HUES6 (cell line): ENCODE results near the gene MMP7.

ENCODE experiments used
- H3K27ac ChIP-seq: 2 replicates; pipeline ENCODE4 v1.7.0; 2013; ENCODE audit warnings: low read depth, mild to moderate bottlenecking, low read length, inconsistent platforms
- H3K27me3 ChIP-seq: 2 replicates; pipeline ENCODE4 v1.6.1; 2013; ENCODE audit warnings: low read length; ENCODE audit not compliant: control insufficient read depth, insufficient read depth
- H3K36me3 ChIP-seq: 2 replicates; pipeline ENCODE4 v1.6.1; 2013; ENCODE audit warnings: low read length; ENCODE audit not compliant: control insufficient read depth, insufficient read depth
- H3K4me1 ChIP-seq: 2 replicates; pipeline ENCODE4 v1.6.1; 2013; ENCODE audit warnings: low read length; ENCODE audit not compliant: control insufficient read depth, insufficient read depth
- H3K4me3 ChIP-seq: 2 replicates; pipeline ENCODE4 v1.5.1; 2013; ENCODE audit warnings: low read depth, low read length
- H3K9ac ChIP-seq: one replicate; pipeline ENCODE4 v1.6.1; 2013; ENCODE audit warnings: mild to moderate bottlenecking, low read length
- H3K9me3 ChIP-seq: 2 replicates; pipeline ENCODE4 v1.6.1; 2013; ENCODE audit warnings: low read depth, low read length; ENCODE audit not compliant: control insufficient read depth, insufficient read depth

MMP7 gene

DNA sequence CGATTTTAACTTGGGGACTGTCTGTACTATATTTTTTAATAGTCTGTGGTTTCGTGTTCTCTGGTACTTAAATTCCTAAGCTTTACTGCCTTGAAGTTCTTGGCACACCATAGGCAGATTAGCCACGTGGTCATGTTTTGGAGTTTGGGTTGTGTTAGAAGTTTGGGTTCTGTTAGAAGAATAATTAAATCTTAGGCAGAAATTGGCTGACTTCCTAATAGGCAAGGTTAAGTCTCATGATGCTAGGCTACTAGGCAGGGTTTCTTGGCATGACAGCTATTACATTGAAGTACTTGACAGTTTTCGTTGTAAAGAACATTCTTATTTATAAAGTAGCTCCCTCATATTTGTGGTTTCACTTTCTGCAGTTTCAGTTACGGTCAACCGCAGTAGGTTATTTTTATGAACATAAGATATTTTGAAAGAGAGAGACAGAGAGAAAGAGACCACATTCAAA, 30.0 kb upstream of the MMP7 start:
- peaks cover 9% of the 10 kb centered on the region for H3K4me1 ChIP-seq
- no peak overlapping the region for H3K4me3 ChIP-seq
- no peak overlapping the region for H3K9ac ChIP-seq
- H3K27ac ChIP-seq = no peak overlapping the region
- H3K36me3 ChIP-seq = no peaks in the 10 kb centered on the region
- H3K27me3 ChIP-seq = no peaks in the 10 kb centered on the region
- H3K9me3 ChIP-seq = 0 out of 2 replicates have a peak, but pooled peaks cover 3% of the 10 kb centered on the region

DNA sequence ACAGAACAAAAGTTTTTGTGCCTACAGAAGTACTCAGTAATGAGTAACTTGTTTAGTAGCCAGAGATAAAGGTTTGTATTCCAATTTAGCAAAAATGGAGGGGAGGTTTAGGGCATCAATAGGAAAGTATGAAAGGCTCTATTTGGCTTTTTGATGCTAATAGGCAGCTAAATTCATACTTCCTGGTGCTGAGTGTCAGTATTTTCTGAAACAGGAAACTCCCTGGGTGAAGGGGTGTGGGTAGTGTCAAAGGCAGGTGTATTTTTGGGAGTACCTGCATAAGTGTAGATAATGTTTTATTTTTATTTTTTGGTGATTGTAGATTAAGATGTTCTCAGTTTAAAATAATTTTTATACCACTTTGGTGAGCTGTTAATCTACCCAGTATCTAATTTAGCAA, 29.3 kb upstream of the MMP7 start:
- H3K4me1 ChIP-seq = peaks cover 9% of the 10 kb centered on the region
- H3K9me3 ChIP-seq = no peaks in the 10 kb centered on the region
- H3K27ac ChIP-seq = no peak overlapping the region
- H3K9ac ChIP-seq = no peak overlapping the region
- no peaks in the 10 kb centered on the region for H3K27me3 ChIP-seq
- H3K36me3 ChIP-seq = no peaks in the 10 kb centered on the region
- H3K4me3 ChIP-seq = no peak overlapping the region

DNA sequence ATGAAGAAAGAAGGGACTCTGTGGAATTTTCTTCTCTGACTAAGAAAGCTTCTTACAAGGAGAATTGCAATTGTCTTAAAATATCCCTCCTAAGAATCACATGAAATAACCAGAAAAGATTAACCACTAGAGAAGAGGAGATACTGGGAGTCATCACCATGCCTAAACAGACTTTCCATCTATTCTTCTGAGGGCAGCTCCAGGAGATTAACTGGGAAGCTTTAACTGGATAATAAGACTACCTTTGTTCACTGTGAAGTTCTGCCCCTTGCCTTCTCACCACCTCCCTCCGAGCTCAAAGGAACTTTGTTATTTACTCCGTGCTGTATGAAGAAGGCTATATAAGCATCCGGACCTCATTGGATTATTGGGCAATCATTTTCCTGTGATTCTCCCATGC, 24.5 kb upstream of the MMP7 start:
- Histone ChIP-seq H3K27me3 (no peaks in the 10 kb centered on the region), H3K4me3 (no peak overlapping the region), H3K27ac (no peak overlapping the region), H3K4me1 (peaks cover 13% of the 10 kb centered on the region), H3K9me3 (no peaks in the 10 kb centered on the region), H3K36me3 (no peaks in the 10 kb centered on the region), H3K9ac (no peak overlapping the region)

DNA sequence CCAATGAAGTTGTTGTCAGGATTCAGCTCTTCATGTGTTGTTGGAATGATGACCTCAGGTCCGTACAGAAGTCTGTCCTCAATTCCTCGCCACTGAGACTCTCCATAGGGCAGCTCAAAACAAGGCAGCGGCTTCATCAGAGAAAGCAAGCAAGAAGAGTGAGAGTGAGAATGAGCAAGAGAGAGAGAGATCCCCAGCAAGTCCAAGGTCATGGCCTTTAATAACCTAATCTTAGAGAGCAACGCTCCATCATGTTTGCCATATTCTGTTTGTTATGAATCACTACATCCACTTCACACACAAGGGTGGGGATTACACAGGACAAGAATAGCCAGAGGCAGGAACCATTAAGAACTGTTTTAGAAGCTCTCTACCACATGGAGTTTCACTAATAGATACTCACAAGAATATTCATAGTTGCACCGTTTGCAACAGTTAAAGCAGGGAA, 23.3 kb upstream of the MMP7 start:
- H3K27me3 ChIP-seq = no peaks in the 10 kb centered on the region
- no peak overlapping the region for H3K27ac ChIP-seq
- no peak overlapping the region for H3K4me3 ChIP-seq
- no peaks in the 10 kb centered on the region for H3K36me3 ChIP-seq
- no peaks in the 10 kb centered on the region for H3K9me3 ChIP-seq
- H3K9ac ChIP-seq = no peak overlapping the region
- H3K4me1 ChIP-seq = peaks cover 4% of the 10 kb centered on the region

DNA sequence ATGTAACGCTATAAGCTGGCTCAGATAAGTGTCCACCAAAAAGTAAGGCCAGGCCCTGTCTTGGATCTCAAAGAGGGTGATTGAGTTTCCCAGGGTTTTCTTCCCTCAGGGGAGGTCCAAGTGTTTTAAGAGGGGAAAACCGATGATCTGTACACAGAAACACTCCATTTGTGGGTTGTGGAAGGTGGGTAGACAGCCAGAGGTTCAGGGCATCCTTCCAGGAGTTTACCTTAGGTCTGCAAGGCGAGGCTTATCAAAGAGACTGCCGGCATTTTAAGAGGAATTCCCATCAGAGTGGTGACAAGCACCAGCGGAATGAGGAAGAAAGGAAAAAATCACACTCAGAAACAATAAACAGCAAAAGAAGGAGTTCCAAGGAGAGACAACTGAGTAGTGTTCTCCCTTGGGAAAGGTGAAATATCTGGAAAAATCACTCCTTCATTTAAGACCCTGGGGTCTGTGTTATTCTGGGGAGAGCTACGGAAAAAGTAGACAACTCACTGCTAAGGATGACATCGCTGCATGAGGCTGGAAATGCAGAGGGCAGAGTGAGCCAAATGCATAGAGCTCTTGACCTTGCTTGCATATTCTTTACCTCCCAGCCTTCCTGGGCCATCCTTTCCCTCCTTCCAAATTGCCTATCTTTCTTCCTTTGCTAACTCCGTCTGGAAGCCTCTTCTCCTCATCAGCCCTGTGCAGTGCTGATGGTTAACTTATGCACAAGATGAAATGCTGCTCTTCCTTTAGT, 22.1 kb upstream of the MMP7 start:
- Histone ChIP-seq H3K4me3 (no peak overlapping the region), H3K9me3 (no peaks in the 10 kb centered on the region), H3K27me3 (no peaks in the 10 kb centered on the region), H3K9ac (no peak overlapping the region), H3K4me1 (peaks cover 4% of the 10 kb centered on the region), H3K27ac (no peak overlapping the region), H3K36me3 (no peaks in the 10 kb centered on the region)

DNA sequence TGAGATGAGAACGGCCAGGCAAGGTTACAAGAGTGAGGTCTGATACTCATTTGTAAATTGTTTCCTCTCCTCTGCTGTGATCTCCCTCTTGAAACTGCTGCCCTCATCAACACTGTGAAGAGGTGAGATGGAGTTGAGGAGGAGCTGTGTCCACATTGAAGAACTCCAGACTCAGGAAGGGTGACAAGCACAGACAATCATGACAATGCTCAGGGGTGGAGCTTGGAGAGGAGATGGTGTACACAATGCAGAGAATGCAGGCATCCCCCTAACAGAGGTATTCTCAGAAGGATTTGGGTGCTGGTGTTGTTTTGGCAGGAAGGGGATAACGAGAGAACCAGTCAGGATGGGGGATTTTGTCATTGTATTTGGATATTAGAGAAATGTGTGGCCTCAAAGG, 21.5 kb upstream of the MMP7 start:
- Histone ChIP-seq H3K4me1 (peaks cover 4% of the 10 kb centered on the region), H3K36me3 (no peaks in the 10 kb centered on the region), H3K9ac (no peak overlapping the region), H3K9me3 (no peaks in the 10 kb centered on the region), H3K27ac (no peak overlapping the region), H3K4me3 (no peak overlapping the region), H3K27me3 (no peaks in the 10 kb centered on the region)

DNA sequence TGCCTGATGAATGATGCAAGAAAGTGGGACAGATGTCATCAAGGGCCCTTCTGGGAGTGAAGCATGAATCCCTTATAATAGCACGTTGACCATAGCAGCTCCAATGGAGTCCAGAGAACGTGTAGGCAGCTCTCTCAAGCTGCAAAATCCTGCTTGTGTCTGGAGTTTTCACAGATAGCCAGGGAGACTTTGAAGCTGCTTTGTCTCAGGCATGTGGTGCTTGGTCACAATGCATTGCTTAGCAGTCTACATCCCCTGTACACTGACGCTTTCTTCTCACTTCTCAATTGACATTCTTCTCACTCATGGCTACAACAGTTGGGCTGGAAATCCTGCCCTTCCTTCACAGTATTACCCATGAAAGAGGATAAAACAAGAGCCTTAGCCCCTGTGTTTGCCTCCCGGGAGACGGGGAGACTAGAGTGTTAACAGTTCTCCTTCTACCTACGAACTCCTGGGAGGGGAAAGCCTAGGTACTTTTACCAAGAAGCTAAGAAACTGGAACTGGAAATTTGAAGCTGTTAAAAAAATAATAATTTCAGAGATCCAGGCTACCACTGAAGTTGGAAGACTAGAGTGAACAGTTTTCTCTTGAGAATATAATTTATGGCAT, 20.7 kb upstream of the MMP7 start:
- Histone ChIP-seq H3K9me3 (no peaks in the 10 kb centered on the region), H3K9ac (no peak overlapping the region), H3K4me1 (peaks cover 4% of the 10 kb centered on the region), H3K27me3 (no peaks in the 10 kb centered on the region), H3K27ac (no peak overlapping the region), H3K4me3 (no peak overlapping the region), H3K36me3 (no peaks in the 10 kb centered on the region)

DNA sequence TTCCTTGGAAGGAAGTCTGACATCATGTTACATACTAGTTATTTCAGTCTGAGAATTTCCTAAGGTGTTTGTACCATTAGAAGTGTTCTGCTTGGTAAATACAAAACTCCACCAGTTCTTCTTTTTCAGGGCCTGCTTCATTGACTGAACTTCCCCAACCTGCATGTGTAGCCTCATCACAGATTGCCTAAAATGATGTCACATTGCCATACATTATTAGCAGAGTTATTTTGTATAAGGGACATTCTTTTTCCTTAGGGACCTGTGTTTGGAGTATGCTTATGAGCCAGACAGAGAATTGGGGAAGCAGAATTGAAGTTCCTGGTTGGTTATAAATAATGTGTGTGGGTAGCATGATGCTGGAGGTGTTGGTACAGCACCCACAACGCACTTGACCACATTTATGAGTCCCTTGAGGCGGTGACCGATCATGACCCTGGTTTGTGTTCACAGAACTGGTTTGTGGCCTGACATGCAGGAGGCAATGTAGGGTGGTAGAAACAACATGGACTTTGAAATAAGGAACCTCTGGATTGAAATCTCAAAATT, 16.4 kb upstream of the MMP7 start:
- no peak overlapping the region for H3K9ac ChIP-seq
- no peak overlapping the region for H3K4me3 ChIP-seq
- H3K36me3 ChIP-seq = no peaks in the 10 kb centered on the region
- no peak overlapping the region for H3K27ac ChIP-seq
- H3K4me1 ChIP-seq = peaks cover 3% of the 10 kb centered on the region; the same call in 1 of the 2 replicates
- H3K9me3 ChIP-seq = no peaks in the 10 kb centered on the region
- no peaks in the 10 kb centered on the region for H3K27me3 ChIP-seq

DNA sequence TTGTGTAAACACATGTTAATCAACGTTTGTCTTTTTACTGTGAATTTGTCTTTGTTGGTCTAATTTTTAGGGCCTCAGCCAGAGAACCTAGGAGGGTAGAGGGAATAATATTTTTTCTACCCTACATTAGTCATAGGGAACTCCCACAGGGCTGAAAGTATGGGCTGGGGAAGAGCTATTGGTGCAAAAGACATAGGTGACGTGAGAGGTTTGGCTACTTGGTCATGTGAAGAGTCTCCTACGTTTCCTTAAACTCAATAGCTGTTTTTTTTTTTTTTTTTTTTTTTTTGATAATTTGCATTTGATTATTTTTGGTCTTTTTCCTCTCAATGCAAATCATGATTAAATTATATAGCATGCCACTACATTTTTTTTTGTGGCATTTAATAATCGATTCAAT, 15.9 kb upstream of the MMP7 start:
- no peak overlapping the region for H3K4me3 ChIP-seq
- no peaks in the 10 kb centered on the region for H3K9me3 ChIP-seq
- no peaks in the 10 kb centered on the region for H3K36me3 ChIP-seq
- H3K27me3 ChIP-seq = no peaks in the 10 kb centered on the region
- H3K4me1 ChIP-seq = no peaks in the 10 kb centered on the region
- no peak overlapping the region for H3K27ac ChIP-seq
- no peak overlapping the region for H3K9ac ChIP-seq

DNA sequence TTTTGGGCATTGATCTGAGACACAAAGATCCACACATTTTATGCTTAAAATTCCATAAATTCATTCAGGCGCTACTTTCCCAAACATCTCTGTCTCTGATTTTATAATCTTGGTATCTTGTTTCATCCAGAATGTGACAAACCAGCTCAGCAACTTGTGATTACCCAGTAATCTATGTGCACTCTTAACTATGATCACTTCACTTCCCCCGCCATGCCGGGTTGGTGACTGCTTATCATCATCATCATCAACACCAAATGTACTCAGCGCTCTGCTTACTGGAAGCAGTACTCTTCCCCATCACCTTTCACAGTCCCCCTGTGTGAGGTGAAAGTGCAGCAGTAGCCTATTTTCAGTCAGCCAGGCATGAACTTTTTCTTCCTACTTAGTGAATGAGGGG, 15.2 kb upstream of the MMP7 start:
- Histone ChIP-seq H3K4me1 (no peaks in the 10 kb centered on the region), H3K27me3 (no peaks in the 10 kb centered on the region), H3K27ac (no peak overlapping the region), H3K9ac (no peak overlapping the region), H3K4me3 (no peak overlapping the region), H3K36me3 (no peaks in the 10 kb centered on the region), H3K9me3 (no peaks in the 10 kb centered on the region)

DNA sequence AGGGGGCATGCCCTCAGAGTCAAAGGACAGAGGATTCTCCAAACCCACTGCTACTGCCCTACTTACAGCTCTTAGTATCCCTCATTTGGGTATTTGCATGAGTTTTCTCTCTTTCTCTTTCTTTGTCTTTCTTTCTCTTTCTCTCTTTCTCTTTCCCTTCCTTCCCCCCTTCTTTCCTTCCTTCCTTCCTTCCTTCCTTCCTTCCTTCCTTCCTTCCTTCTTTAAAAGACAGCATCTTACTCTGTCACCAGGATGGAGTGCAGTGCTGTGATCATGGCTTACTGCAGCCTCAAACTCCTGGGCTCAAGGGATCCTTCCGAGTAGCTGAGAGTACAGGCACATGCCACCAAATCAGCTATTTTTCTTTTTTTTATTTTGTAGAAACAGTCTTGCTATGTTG, 14.0 kb upstream of the MMP7 start:
- Histone ChIP-seq H3K27ac (no peak overlapping the region), H3K9me3 (no peaks in the 10 kb centered on the region), H3K36me3 (no peaks in the 10 kb centered on the region), H3K27me3 (no peaks in the 10 kb centered on the region), H3K4me3 (no peak overlapping the region), H3K4me1 (no peaks in the 10 kb centered on the region), H3K9ac (no peak overlapping the region)
